HFFc6 (cell line): ENCODE measurements around the gene CABP7. TPM values are rescaled to one million over a fixed set of nuclear protein-coding genes. Genes with fewer than 3 reads are reported as not detected.

Source experiments
- DNase-seq: peaks from one replicate; pipeline ENCODE4 v3.0.0-alpha.2; 2018
- H3K27ac Mint-ChIP-seq: 2 replicates; pipeline ENCODE4 v1.8.0; 2020; ENCODE audit warnings: mild to moderate bottlenecking, mixed read lengths
- H3K27me3 Mint-ChIP-seq: 2 replicates; pipeline ENCODE4 v1.8.0; 2021; ENCODE audit warnings: mild to moderate bottlenecking, moderate library complexity, mixed read lengths; ENCODE audit not compliant: insufficient read depth
- H3K36me3 Mint-ChIP-seq: 2 replicates; pipeline ENCODE4 v1.8.0; 2021; ENCODE audit warnings: low read depth, mixed read lengths
- H3K4me1 Mint-ChIP-seq: 2 replicates; pipeline ENCODE4 v1.8.0; 2020; ENCODE audit warnings: low read depth, mixed read lengths
- H3K4me3 Mint-ChIP-seq: 2 replicates; pipeline ENCODE4 v1.8.0; 2020; ENCODE audit warnings: mild to moderate bottlenecking, moderate library complexity, mixed read lengths
- H3K9me3 Mint-ChIP-seq: 2 replicates; pipeline ENCODE4 v1.8.0; 2020; ENCODE audit warnings: mild to moderate bottlenecking, mixed read lengths
- CTCF ChIP-seq: fragments of 200-600 bp; sonication (generic); IDR thresholded peaks from 2 replicates; pipeline ENCODE4 v1.5.0; 2021; ENCODE audit warnings: antibody characterized with exemption, mild to moderate bottlenecking
- total RNA-seq, 6 experiments: library from RNA; stranded (reverse); fragmentation: NEBNext Ultra II Directional; extraction: Animal tissue kit (Norgen Biotek cat#: 25700); gene quantifications; 2 replicates in 1 of 6; 3 replicates in 5 of 6; pipeline ENCODE4 v1.2.3, GENCODE V29; 2021

The CABP7 gene
- total RNA-seq, 6 experiments from 2014 or later = not detected

GRCh38 chr22:29755889-29756288, 36.1 kb downstream of the CABP7 start:
- H3K27ac Mint-ChIP-seq = no peak overlapping the region
- peaks cover 2% of the 10 kb centered on the region; the same call in 1 of the 2 replicates for H3K27me3 Mint-ChIP-seq
- H3K4me1 Mint-ChIP-seq = no peaks in the 10 kb centered on the region
- no peaks in the 10 kb centered on the region for H3K9me3 Mint-ChIP-seq
- no peaks in the 10 kb centered on the region for H3K36me3 Mint-ChIP-seq
- no peak for DNase-seq
- no peak overlapping the region for H3K4me3 Mint-ChIP-seq
- no peak for TF ChIP-seq CTCF

GRCh38 chr22:29756341-29756740, 36.5 kb downstream of the CABP7 start:
- Mint-ChIP-seq H3K4me1 (no peaks in the 10 kb centered on the region), H3K4me3 (no peak overlapping the region), H3K27me3 (peaks cover 2% of the 10 kb centered on the region; the same call in 1 of the 2 replicates), H3K9me3 (no peaks in the 10 kb centered on the region), H3K36me3 (no peaks in the 10 kb centered on the region), H3K27ac (no peak overlapping the region)
- no peak for DNase-seq
- no peak for TF ChIP-seq CTCF

- no peaks in the 10 kb centered on the region for H3K9me3 Mint-ChIP-seq
- peaks cover 2% of the 10 kb centered on the region; the same call in 1 of the 2 replicates for H3K27me3 Mint-ChIP-seq
- no peaks in the 10 kb centered on the region for H3K4me1 Mint-ChIP-seq
- no peak overlapping the region for H3K4me3 Mint-ChIP-seq
- H3K27ac Mint-ChIP-seq = no peak overlapping the region
- H3K36me3 Mint-ChIP-seq = no peaks in the 10 kb centered on the region
- no peak for DNase-seq
- no peak for TF ChIP-seq CTCF
Measured at GRCh38 chr22:29757096-29757495, 37.3 kb downstream of the CABP7 start.

- Mint-ChIP-seq H3K4me1 (no peaks in the 10 kb centered on the region), H3K27ac (no peak overlapping the region), H3K27me3 (peaks cover 2% of the 10 kb centered on the region; the same call in 1 of the 2 replicates), H3K4me3 (no peak overlapping the region), H3K36me3 (no peaks in the 10 kb centered on the region), H3K9me3 (no peaks in the 10 kb centered on the region)
- no peak for TF ChIP-seq CTCF
- DNase-seq = no peak
Measured at GRCh38 chr22:29758068-29758622, 38.3 kb downstream of the CABP7 start.

DNA sequence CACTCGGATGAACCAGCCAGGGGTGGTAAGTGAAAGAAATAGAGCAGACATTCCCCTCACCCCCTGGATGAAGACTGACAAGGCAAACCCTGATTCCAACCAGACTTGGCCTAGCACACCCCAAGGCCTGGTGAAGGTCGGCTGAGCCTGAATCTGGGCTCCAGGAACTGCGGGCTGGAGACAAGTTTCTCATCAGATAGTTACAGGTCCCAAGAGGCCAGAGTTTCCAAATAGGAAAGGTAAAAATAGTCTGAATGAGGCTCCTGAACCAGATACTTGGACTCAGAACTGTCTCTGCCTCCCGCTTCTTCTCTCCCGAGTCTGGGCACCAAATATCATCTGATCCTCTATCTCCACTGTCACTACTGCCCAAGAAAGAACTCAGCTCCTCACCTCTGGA, 39.2 kb downstream of the CABP7 start:
- DNase-seq = no peak
- Mint-ChIP-seq H3K9me3 (no peaks in the 10 kb centered on the region), H3K27me3 (no peaks in the 10 kb centered on the region), H3K36me3 (no peaks in the 10 kb centered on the region), H3K4me3 (no peak overlapping the region), H3K4me1 (no peaks in the 10 kb centered on the region), H3K27ac (no peak overlapping the region)
- no peak for TF ChIP-seq CTCF
